M059J (cell line): ENCODE data around the gene NLRP9. TPM values are rescaled to one million over a fixed set of nuclear protein-coding genes. Genes with fewer than 3 reads are reported as not detected.

Experiments used
- total RNA-seq: library from RNA; depleted of rRNA; stranded (reverse); fragments of >200 nt; shearing (Covaris generic); gene quantifications from 2 replicates; pipeline ENCODE4 v1.2.3, GENCODE V29; 2014; rRNA removed

NLRP9 gene
- total RNA-seq, 1 experiment from 2014 or later, result not detected

Other genes starting within 250 kb of the NLRP9 start
- 1.8 and 7.2 TPM in 2 replicates for gene SSC5D, start 250.0 kb downstream of the NLRP9 start, total RNA-seq
- gene SBK2, start 201.3 kb downstream of the NLRP9 start, total RNA-seq, result 0.20 TPM in 1 of 2 replicates, not detected in the other
- not detected in 2 replicates for gene SBK3, start 192.9 kb downstream of the NLRP9 start, total RNA-seq
- gene ZNF579, start 157.6 kb downstream of the NLRP9 start, total RNA-seq, result 1.6 and 4.3 TPM in 2 replicates
- gene FIZ1, start 138.9 kb downstream of the NLRP9 start, total RNA-seq, result 0.81 and 6.3 TPM in 2 replicates
- gene ZNF524, start 138.1 kb downstream of the NLRP9 start, total RNA-seq, result 11.7 and 14.7 TPM in 2 replicates
- 1.4 and 2.5 TPM in 2 replicates for gene ZNF865, start 132.8 kb downstream of the NLRP9 start, total RNA-seq
- 2.2 and 5.1 TPM in 2 replicates for gene ZNF784, start 113.8 kb downstream of the NLRP9 start, total RNA-seq
- gene ZNF580, start 97.4 kb downstream of the NLRP9 start, total RNA-seq, result 18.2 and 20.9 TPM in 2 replicates
- 12.6 and 15.9 TPM in 2 replicates for gene ZNF581, start 94.8 kb downstream of the NLRP9 start, total RNA-seq
- 4.9 and 5.1 TPM in 2 replicates for gene CCDC106, start 90.2 kb downstream of the NLRP9 start, total RNA-seq
- 140 and 148 TPM in 2 replicates for gene U2AF2, start 83.4 kb downstream of the NLRP9 start, total RNA-seq
- gene EPN1, start 63.2 kb downstream of the NLRP9 start, total RNA-seq, result 27.7 and 102 TPM in 2 replicates
- not detected in 2 replicates for gene RFPL4A, start 20.7 kb upstream of the NLRP9 start, total RNA-seq
- not detected in 2 replicates for gene RFPL4AL1, start 30.7 kb upstream of the NLRP9 start, total RNA-seq
- gene NLRP11, start 93.6 kb upstream of the NLRP9 start, total RNA-seq, result 2.4 and 4.4 TPM in 2 replicates
- 0.05 TPM in 1 of 2 replicates, not detected in the other for gene NLRP4, start 98.1 kb upstream of the NLRP9 start, total RNA-seq
- not detected in 2 replicates for gene NLRP13, start 193.9 kb upstream of the NLRP9 start, total RNA-seq
- not detected in 2 replicates for gene NLRP8, start 209.4 kb upstream of the NLRP9 start, total RNA-seq
- not detected in 2 replicates for gene NLRP5, start 248.4 kb upstream of the NLRP9 start, total RNA-seq